HepG2 (cell line): ENCODE results near the gene CDK14. TPM values are rescaled to one million over a fixed set of nuclear protein-coding genes. Genes with fewer than 3 reads are reported as not detected.
"Not testable (repeated sequence)": the region's sequence is repeated elsewhere in the genome, so short reads cannot be mapped to it uniquely, and the experiment has no call there.

Source experiments
- ATAC-seq: fragments of 200-7000 bp; cut with Tn5 transposase; 3 replicates; pipeline ENCODE4 v1.9.1; 2020; ENCODE audit warnings: mild to moderate bottlenecking, moderate library complexity
- BruUV-seq: library from RNA; stranded (reverse); fragments of 400-500 nt; replicated peaks from 2 replicates; lab custom pipeline; 2021; lab: Mats Ljungman, UMichigan
- CTCF ChIA-PET: fragments of 300-600 bp; formaldehyde crosslinking; extraction: SDS; loops from one replicate; lab custom pipeline; 2021; ENCODE audit warnings: low total read pairs, inconsistent platforms, low intra/inter-chr PET ratio; lab: Yijun Ruan, JAX
- POLR2A ChIA-PET: fragments of 350-600 bp; sonication (Branson Sonifier 250); formaldehyde crosslinking; loops from one replicate; lab custom pipeline; 2020; ENCODE audit warnings: antibody characterized with exemption, inconsistent platforms; lab: Yijun Ruan, JAX
- DNase-seq: peaks from one replicate; pipeline ENCODE4 v3.0.0-alpha.2; 2015; ENCODE audit warnings: low spot score
- FAIRE-seq: peaks from 3 replicates; lab custom pipeline; 2011; peaks lifted over from hg19 to GRCh38; lab: Jason Lieb, UNC
- H2AFZ ChIP-seq: one replicate; pipeline ENCODE4 v1.6.1; 2011; ENCODE audit warnings: low read length, inconsistent platforms
- H3K27ac ChIP-seq: fragments of 300-600 bp; 3 replicates; pipeline ENCODE4 v1.8.0; 2011; ENCODE audit warnings: mixed run types, mild to moderate bottlenecking, mixed read lengths, low read length, inconsistent platforms; ENCODE audit not compliant: insufficient read depth; ENCODE audit errors: extremely low read length
- H3K27me3 ChIP-seq, 2 experiments: fragments of 200-600 bp in 1 of 2; 2 replicates in 1 of 2; 3 replicates in 1 of 2; pipeline versions ENCODE4 v1.6.0 to v1.8.0; 2011; ENCODE audit warnings: low read length in 2 of 2, mild to moderate bottlenecking in 2 of 2, moderate library complexity in 2 of 2, inconsistent platforms in 1 of 2; ENCODE audit not compliant: insufficient read depth in 2 of 2, control insufficient read depth in 1 of 2
- H3K36me3 ChIP-seq, 2 experiments: fragments of 200-600 bp in 1 of 2; replicated peaks in 1 of 2; 2 replicates in 1 of 2; 3 replicates in 1 of 2; pipeline versions ENCODE4 v1.5.1 to v1.8.0; 2011; ENCODE audit warnings: low read length in 2 of 2, inconsistent platforms in 1 of 2; ENCODE audit not compliant: insufficient read depth in 2 of 2, control insufficient read depth in 1 of 2
- H3K4me1 ChIP-seq: 2 replicates; pipeline ENCODE4 v1.5.1; 2012; ENCODE audit warnings: low read length, inconsistent platforms; ENCODE audit not compliant: insufficient read depth
- H3K4me2 ChIP-seq: 2 replicates; pipeline ENCODE4 v1.6.0; 2011; ENCODE audit warnings: low read depth, low read length, inconsistent platforms
- H3K4me3 ChIP-seq, 3 experiments: fragments of 200-600 bp in 1 of 3; sonication (generic), shearing (Covaris generic) in 1 of 3; replicated peaks in 1 of 3; 2 replicates each; pipeline ENCODE4 v1.5.1; 2011 to 2016; ENCODE audit warnings: low read length in 3 of 3, inconsistent platforms in 2 of 3, low read depth in 2 of 3, mild to moderate bottlenecking in 2 of 3, control low read depth in 1 of 3, mixed read lengths in 1 of 3; ENCODE audit not compliant: insufficient read depth in 1 of 3
- H3K79me2 ChIP-seq: one replicate; pipeline ENCODE4 v1.6.1; 2011; ENCODE audit warnings: low read length, inconsistent platforms; ENCODE audit not compliant: insufficient read depth
- H3K9ac ChIP-seq: 2 replicates; pipeline ENCODE4 v1.6.0; 2011; ENCODE audit warnings: mild to moderate bottlenecking, low read depth, low read length, inconsistent platforms; ENCODE audit not compliant: insufficient read depth
- H3K9me3 ChIP-seq: 2 replicates; pipeline ENCODE4 v1.5.1; 2012; ENCODE audit warnings: mild to moderate bottlenecking, low read length
- H4K20me1 ChIP-seq: 2 replicates; pipeline ENCODE4 v1.6.0; 2011; ENCODE audit warnings: inconsistent platforms, mild to moderate bottlenecking, low read length, moderate library complexity; ENCODE audit not compliant: insufficient read depth
- ATF4 ChIP-seq, 2 experiments: fragments of 450-650 bp in 1 of 2; sonication (generic) in 1 of 2; formaldehyde crosslinking; IDR thresholded peaks; 2 replicates each; pipeline versions ENCODE4 v1.5.0 to v1.8.0; 2020 to 2022; ENCODE audit warnings: mild to moderate bottlenecking in 1 of 2, missing genetic modification reagents in 1 of 2
- EP300 ChIP-seq, 3 experiments: sonication (generic) in 1 of 3; formaldehyde crosslinking in 1 of 3; IDR thresholded peaks; 2 replicates each; pipeline versions ENCODE4 v1.5.1 to v1.6.1; 2011 to 2020; ENCODE audit warnings: low read depth in 2 of 3, low read length in 2 of 3, borderline replicate concordance in 1 of 3, improper control_type of control experiment in 1 of 3, mild to moderate bottlenecking in 1 of 3, missing genetic modification reagents in 1 of 3, moderate library complexity in 1 of 3
- GATAD2A ChIP-seq: IDR thresholded peaks from 2 replicates; pipeline ENCODE4 v1.6.1; 2016
- POGZ ChIP-seq: sonication (generic); formaldehyde crosslinking; IDR thresholded peaks from 2 replicates; pipeline ENCODE4 v1.4.0; 2020; ENCODE audit warnings: mild to moderate bottlenecking, missing genetic modification reagents
- ZNF121 ChIP-seq: sonication (generic); formaldehyde crosslinking; IDR thresholded peaks from 2 replicates; pipeline ENCODE4 v1.5.0; 2020; ENCODE audit warnings: mild to moderate bottlenecking, missing genetic modification reagents
- WGBS: methylation state at CpG from one replicate; pipeline ENCODE4 v1.1.6; 2017; ENCODE audit warnings: low lambda C conversion rate; 5-methylcytosine and 5-hydroxymethylcytosine counted together
- in situ Hi-C: cut with HindIII; loops from 2 replicates; pipeline ENCODE4 v1.10.0; 2017; ENCODE audit warnings: low pct_unique_long_range_greater_than_20kb; ENCODE audit not compliant: extremely low pct_ligation_motif_present
- intact Hi-C: fragments of 100-400 bp; cut with micrococcal nuclease; formaldehyde crosslinking; loops from one replicate; pipeline ENCODE4 v1.10.0; 2022; ENCODE audit not compliant: unreplicated experiment
- polyA plus RNA-seq, 8 experiments: library from polyadenylated mRNA; depleted of rRNA in 3 of 8; stranded (reverse) in 7 of 8; unstranded in 1 of 8; fragments of >200 nt; fragmentation: Illumina TruSeq in 4 of 8; extraction: Trizol in 4 of 8; gene quantifications; 2 replicates each; pipeline versions ENCODE4 v1.2.1 to v1.2.3, GENCODE V29; 2011 to 2016; ENCODE audit warnings: low read depth in 4 of 8, missing spikeins in 1 of 8, mixed read lengths in 1 of 8; ENCODE audit not compliant: insufficient read depth in 1 of 8
- total RNA-seq, 5 experiments: library from RNA; depleted of rRNA; stranded (reverse); fragments of >200 nt; fragmentation: Illumina TruSeq; extraction: Trizol; gene quantifications; 2 replicates each; pipeline ENCODE4 v1.2.3, GENCODE V29; 2016; ENCODE audit warnings: low read depth in 1 of 5
- TF ChIP-seq, protein P1 (sequence below): sonication (generic); formaldehyde crosslinking; IDR thresholded peaks from 2 replicates; pipeline ENCODE4 v1.5.1; 2020; ENCODE audit warnings: mild to moderate bottlenecking, missing genetic modification reagents, borderline replicate concordance

The CDK14 gene
- total and polyA plus RNA-seq, 2 of the 13 experiments (the other 11 are each of a cell fraction or from before 2014, with no cell fraction given), result 0.26 to 0.71 TPM

GRCh38 chr7:90769566-90769965 is 173.4 kb downstream of the CDK14 start:
- peaks cover 69% of the 10 kb centered on the region for H3K4me1 ChIP-seq
- TF ChIP-seq ZNF121 (CRISPR knock-in tag) (peak; percentile 73; the same call in 1 of the 2 replicates), POGZ (CRISPR knock-in tag) (peak; percentile 18; the same call in 1 of the 2 replicates), ATF4 (CRISPR knock-in tag; IDR thresholded peaks at IDR 0.05) (peak in 1 of 2 experiments; percentile 74; a peak in 2 of 4 replicates), GATAD2A (CRISPR knock-in tag) (0 out of 2 replicates have a peak, but pooled peaks have one; percentile 13), EP300 (IDR thresholded peaks at IDR 0.05; ENCODE audit: low read depth in 2 of 2, low read length in 2 of 2) (peak in 1 of 2 experiments; percentile 15; a peak in 1 of 4 replicates)
- TF ChIP-seq, protein P1, sequence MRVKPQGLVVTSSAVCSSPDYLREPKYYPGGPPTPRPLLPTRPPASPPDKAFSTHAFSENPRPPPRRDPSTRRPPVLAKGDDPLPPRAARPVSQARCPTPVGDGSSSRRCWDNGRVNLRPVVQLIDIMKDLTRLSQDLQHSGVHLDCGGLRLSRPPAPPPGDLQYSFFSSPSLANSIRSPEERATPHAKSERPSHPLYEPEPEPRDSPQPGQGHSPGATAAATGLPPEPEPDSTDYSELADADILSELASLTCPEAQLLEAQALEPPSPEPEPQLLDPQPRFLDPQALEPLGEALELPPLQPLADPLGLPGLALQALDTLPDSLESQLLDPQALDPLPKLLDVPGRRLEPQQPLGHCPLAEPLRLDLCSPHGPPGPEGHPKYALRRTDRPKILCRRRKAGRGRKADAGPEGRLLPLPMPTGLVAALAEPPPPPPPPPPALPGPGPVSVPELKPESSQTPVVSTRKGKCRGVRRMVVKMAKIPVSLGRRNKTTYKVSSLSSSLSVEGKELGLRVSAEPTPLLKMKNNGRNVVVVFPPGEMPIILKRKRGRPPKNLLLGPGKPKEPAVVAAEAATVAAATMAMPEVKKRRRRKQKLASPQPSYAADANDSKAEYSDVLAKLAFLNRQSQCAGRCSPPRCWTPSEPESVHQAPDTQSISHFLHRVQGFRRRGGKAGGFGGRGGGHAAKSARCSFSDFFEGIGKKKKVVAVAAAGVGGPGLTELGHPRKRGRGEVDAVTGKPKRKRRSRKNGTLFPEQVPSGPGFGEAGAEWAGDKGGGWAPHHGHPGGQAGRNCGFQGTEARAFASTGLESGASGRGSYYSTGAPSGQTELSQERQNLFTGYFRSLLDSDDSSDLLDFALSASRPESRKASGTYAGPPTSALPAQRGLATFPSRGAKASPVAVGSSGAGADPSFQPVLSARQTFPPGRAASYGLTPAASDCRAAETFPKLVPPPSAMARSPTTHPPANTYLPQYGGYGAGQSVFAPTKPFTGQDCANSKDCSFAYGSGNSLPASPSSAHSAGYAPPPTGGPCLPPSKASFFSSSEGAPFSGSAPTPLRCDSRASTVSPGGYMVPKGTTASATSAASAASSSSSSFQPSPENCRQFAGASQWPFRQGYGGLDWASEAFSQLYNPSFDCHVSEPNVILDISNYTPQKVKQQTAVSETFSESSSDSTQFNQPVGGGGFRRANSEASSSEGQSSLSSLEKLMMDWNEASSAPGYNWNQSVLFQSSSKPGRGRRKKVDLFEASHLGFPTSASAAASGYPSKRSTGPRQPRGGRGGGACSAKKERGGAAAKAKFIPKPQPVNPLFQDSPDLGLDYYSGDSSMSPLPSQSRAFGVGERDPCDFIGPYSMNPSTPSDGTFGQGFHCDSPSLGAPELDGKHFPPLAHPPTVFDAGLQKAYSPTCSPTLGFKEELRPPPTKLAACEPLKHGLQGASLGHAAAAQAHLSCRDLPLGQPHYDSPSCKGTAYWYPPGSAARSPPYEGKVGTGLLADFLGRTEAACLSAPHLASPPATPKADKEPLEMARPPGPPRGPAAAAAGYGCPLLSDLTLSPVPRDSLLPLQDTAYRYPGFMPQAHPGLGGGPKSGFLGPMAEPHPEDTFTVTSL (CRISPR knock-in tag), result peak; percentile 34; the same call in 1 of the 2 replicates
- POLR2A ChIA-PET; H3K4me3 ChIP-seq; H3K9ac ChIP-seq; H3K79me2 ChIP-seq; H3K4me2 ChIP-seq; H3K27me3 ChIP-seq; H4K20me1 ChIP-seq; ATAC-seq; H3K36me3 ChIP-seq; FAIRE-seq; in situ Hi-C loops; CTCF ChIA-PET; intact Hi-C loops; H3K27ac ChIP-seq; H2AFZ ChIP-seq; BruUV-seq; H3K9me3 ChIP-seq; DNase-seq; TF ChIP-seq EP300 (CRISPR knock-in tag; IDR thresholded peaks at IDR 0.05; ENCODE audit: borderline replicate concordance): not testable (repeated sequence)
- WGBS, result 77% methylated on average over 5 of the region's 5 CpGs
